GM10248 (cell line): ENCODE results near the gene USP48.

Experiments
- CTCF ChIA-PET: fragments of 300-600 bp; sonication (Branson Sonifier 250); formaldehyde crosslinking; extraction: SDS; loops from one replicate; lab custom pipeline; 2021; ENCODE audit warnings: antibody characterized with exemption; lab: Yijun Ruan, JAX
- POLR2A ChIA-PET: fragments of 350-650 bp; sonication (Branson Sonifier 250); formaldehyde crosslinking; extraction: SDS; loops from one replicate; lab custom pipeline; 2020; ENCODE audit warnings: antibody characterized with exemption; lab: Yijun Ruan, JAX
- DNase-seq: peaks from one replicate; pipeline ENCODE4 v3.0.0; 2012; ENCODE audit errors: extremely low spot score
- TF ChIP-seq, protein P1 (sequence below): IDR thresholded peaks from 2 replicates; pipeline ENCODE4 v1.5.1; 2012; ENCODE audit warnings: mild to moderate bottlenecking, low read depth; ENCODE audit errors: extremely low read depth, missing control alignments, control extremely low read depth

Gene USP48

DNA sequence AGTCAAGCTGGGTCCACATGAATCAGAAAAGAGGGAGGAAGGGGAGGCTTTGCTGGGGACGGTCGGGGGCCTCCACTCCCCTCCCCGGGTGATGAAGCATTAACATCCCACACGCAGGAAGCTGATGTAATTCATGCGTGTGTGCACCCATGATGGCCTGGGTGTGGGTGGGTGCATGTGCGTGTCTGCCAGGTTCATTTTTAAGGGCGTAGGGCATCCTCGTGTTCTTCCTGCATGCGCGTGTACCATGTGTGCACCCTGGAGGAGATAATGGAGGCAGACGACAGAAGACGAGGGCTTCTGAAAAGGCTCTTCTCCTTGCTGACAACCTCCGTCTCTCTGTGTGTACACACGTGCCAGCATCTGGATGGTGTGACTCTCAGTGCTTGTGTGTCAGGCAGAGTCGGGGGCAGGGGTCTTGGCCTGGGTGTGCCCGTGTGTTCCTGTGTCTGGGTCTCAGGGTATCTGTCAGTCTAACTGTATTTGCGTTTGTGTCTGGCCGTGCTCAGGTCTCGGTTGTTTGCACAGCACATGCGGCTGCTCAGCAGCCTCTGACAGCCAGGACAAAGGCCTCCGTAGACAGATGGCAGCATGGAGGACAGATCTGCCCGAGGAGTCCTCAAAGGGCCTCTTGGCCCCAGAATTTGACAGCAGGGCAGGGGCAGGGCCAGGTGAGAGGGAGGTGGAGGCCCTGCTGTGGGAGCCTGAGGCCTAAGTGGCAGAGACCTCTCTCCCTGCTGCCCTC, 116.2 kb downstream of the USP48 start:
- POLR2A ChIA-PET = no interaction called here
- CTCF ChIA-PET = interaction anchor here (0.7 kb wide), 1 partner anchor 8 kb away, joined by 3 read pairs; no protein-coding TSS in a partner anchor
- DNase-seq = no peak

GRCh38 chr1:21665711-21666575, 117.0 kb downstream of the USP48 start:
- CTCF ChIA-PET = no interaction called here

More for the DNA sequence above, 116.2 kb downstream of the USP48 start:
- TF ChIP-seq, protein P1, sequence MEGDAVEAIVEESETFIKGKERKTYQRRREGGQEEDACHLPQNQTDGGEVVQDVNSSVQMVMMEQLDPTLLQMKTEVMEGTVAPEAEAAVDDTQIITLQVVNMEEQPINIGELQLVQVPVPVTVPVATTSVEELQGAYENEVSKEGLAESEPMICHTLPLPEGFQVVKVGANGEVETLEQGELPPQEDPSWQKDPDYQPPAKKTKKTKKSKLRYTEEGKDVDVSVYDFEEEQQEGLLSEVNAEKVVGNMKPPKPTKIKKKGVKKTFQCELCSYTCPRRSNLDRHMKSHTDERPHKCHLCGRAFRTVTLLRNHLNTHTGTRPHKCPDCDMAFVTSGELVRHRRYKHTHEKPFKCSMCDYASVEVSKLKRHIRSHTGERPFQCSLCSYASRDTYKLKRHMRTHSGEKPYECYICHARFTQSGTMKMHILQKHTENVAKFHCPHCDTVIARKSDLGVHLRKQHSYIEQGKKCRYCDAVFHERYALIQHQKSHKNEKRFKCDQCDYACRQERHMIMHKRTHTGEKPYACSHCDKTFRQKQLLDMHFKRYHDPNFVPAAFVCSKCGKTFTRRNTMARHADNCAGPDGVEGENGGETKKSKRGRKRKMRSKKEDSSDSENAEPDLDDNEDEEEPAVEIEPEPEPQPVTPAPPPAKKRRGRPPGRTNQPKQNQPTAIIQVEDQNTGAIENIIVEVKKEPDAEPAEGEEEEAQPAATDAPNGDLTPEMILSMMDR = no peak

GRCh38 chr1:21664806-21665588, 118.0 kb downstream of the USP48 start:
- ChIA-PET POLR2A (no interaction called here), CTCF (interaction anchor here (1.3 kb wide), 1 partner anchor 11 kb away, joined by 5 read pairs; no protein-coding TSS in a partner anchor)
- DNase-seq = no peak
- TF ChIP-seq, protein P1 = no peak

More at GRCh38 chr1:21665711-21666575, 117.0 kb downstream of the USP48 start:
- no peak for DNase-seq
- TF ChIP-seq, protein P1 = no peak
- POLR2A ChIA-PET = no interaction called here

DNA sequence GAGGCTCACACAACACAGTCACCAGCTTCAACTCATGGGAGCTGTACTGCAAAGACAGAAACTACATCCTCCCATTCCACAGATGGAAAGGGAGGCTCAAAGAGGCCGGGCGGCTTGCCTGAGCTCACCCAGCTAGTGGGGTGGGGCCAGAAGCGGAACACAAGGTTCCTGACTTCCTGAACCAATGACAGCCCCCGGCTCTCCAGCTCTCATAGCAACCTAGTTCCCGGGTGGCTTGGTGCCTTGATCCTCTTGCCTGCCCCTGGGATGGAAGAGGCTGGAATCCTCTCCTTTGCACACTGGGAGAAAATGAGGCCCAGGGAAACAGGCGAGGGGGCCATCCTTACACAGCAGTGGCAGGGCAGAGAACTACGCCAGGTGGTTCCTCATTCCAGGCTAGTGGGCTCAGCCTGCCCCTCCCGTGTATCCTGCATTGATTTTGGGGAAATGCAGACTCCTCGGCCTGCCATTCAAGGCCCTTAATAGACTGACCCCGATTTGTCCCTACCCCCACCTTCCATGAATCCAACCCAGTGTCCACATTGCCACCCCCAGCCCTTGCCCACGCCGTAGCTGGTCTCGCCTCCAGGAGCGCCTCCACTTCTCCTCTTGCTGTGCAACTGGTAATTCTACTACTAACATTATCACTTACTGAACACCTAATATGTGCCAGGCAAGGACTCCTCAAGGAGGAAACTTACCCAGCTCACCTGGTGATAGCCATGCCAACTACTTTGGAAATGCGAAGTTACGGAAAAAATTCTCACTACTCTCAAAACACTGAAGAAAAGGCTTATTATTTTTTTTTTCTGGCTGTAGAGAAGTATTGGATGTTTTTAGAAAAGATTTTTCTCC, 118.8 kb downstream of the USP48 start:
- DNase-seq = no peak
- ChIA-PET POLR2A (no interaction called here), CTCF (interaction anchor here (1.3 to 1.9 kb wide), 2 partner anchors 10 to 14 kb away, joined by 4 to 5 read pairs; no protein-coding TSS in a partner anchor)
- TF ChIP-seq, protein P1 = no peak

DNA sequence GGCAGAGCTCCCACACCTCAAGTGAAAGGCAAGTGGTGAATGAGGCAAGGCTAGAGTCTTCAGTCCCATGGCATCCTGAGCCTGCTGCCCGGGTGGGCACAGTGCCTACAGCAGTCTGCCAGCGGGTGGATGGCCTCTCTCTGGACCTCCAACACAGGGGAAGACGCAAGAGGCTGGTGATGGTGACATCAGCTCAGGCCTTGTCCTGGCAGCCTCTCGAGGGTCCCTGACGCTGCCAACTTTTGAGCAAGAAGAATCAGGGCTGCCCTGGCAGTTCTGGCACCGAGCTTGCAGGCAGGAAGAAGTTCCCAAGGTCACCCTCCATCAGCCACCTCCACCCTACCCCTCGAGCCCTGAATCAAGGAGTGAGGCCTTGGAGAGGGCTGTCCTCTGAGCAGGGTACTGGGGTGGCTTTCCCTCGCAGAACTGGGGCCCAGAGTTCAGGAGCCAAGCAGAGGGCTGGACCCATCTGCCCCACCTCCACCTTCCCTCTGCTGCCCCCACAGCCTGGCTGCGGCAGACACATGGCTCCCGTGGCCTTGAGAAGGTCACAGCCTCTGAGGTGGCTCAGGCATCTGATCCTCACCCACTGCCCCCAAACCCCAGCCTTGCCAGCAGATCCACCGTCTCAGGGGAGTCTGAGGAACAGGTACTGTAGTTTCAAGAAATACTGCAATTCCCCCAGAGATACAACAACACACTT, 119.5 kb downstream of the USP48 start:
- POLR2A ChIA-PET = no interaction called here
- DNase-seq = no peak
- CTCF ChIA-PET = interaction anchor here (1.3 to 1.9 kb wide), 2 partner anchors 9 to 14 kb away, joined by 4 to 5 read pairs; no protein-coding TSS in a partner anchor
- TF ChIP-seq, protein P1 = no peak
